GM19455 (cell line): ENCODE results near the gene RAP1GAP2.
"Not testable (repeated sequence)": the region's sequence is repeated elsewhere in the genome, so short reads cannot be mapped to it uniquely, and the experiment has no call there.

ENCODE experiments used
- ATAC-seq: cut with Tn5 transposase; IDR thresholded peaks from one replicate; pipeline ENCODE4 v1.9.1; 2021; ENCODE audit not compliant: unreplicated experiment

Gene RAP1GAP2

GRCh38 chr17:2964028-2964356, 167.8 kb downstream of the RAP1GAP2 start:
- no peak for ATAC-seq

DNA sequence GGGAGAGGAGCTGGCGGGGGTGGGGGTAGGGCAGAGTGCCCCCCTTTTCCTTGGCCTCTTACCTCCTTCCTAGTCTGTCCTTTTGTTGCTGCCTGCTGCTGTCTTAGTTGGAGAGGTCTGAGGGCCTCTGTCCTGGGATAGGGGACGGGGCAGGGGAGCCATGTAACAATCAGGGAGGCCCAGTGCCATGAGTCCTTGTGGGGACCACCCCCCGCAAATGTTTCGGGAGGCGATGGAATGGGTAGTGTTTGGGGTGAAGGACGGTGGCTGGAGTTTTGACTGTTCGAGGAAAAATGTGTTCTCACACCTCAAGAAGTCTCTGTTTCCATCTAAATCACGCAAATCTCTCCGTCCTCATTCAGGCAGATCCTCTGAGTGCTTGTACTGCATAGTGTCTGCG, 168.1 kb downstream of the RAP1GAP2 start:
- no peak for ATAC-seq

DNA sequence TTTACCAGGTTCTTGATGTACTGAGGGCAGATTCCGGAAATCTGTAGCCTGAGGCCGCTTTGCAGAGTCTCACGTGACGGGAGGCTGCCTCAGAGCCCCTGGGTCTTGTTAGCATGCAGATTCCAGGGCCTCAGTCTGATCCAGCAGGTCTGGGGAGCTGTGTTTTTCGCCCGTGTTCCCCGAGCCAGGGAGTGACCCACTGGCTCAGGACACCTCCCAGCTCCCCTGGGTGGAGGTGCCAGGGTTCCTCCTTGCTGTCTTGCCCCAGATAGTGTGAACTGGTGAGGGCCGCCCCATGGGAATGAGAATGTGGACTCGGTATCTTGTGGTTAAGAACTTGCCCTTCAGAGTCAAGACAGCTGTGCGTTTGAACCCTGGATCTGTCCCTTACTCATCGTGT, 168.6 kb downstream of the RAP1GAP2 start:
- no peak for ATAC-seq

- no peak for ATAC-seq
Measured at GRCh38 chr17:2965621-2966595, 169.7 kb downstream of the RAP1GAP2 start.

- no peak for ATAC-seq
Measured at GRCh38 chr17:2967515-2967914, 171.3 kb downstream of the RAP1GAP2 start.

- no peak for ATAC-seq
Measured at GRCh38 chr17:2971851-2972250, 175.6 kb downstream of the RAP1GAP2 start.

DNA sequence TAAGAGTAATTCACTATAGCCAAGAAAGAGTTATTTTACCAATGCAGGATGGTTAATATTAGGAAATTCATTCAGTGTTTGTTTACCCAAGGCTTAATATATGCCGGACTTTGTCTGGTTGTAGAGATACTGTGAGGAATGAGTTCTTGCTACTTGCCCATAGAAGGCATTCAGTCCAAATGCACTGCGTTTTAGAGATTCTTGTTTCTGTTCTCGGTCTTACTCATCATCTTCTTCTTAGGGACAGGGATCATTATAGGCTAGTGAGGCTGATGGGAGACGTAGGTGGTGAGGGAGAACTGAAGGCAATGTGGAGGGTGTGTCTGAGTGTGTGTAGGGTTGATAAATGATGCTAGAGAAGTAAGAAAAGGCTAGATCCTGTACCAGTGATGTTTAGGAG, 176.5 kb downstream of the RAP1GAP2 start:
- no peak for ATAC-seq

GRCh38 chr17:2974347-2974746, 178.1 kb downstream of the RAP1GAP2 start:
- no peak for ATAC-seq

- no peak for ATAC-seq
Measured at GRCh38 chr17:2975469-2975958, 179.3 kb downstream of the RAP1GAP2 start.

GRCh38 chr17:2977157-2977556, 180.9 kb downstream of the RAP1GAP2 start:
- ATAC-seq = no peak

- no peak for ATAC-seq
Measured at GRCh38 chr17:2978116-2978515, 181.9 kb downstream of the RAP1GAP2 start.

DNA sequence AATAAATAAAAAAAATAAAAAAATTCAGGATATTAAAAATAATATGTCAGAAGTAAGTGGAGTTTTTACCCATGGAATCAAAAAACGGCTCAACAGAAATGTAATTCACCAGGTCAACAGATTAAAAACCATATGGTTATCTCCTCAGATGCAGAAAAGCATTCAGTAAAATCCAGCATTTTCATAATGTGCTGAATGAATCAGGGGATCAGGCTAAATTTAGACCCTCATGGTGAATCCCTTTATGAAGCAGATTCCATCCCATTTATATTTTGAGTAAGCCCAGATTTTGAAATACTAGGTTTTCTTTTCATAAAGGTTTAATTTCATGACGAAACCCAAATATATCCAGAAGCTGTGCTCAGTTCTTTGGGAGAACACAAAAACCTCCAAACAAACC, 182.8 kb downstream of the RAP1GAP2 start:
- no peak for ATAC-seq

DNA sequence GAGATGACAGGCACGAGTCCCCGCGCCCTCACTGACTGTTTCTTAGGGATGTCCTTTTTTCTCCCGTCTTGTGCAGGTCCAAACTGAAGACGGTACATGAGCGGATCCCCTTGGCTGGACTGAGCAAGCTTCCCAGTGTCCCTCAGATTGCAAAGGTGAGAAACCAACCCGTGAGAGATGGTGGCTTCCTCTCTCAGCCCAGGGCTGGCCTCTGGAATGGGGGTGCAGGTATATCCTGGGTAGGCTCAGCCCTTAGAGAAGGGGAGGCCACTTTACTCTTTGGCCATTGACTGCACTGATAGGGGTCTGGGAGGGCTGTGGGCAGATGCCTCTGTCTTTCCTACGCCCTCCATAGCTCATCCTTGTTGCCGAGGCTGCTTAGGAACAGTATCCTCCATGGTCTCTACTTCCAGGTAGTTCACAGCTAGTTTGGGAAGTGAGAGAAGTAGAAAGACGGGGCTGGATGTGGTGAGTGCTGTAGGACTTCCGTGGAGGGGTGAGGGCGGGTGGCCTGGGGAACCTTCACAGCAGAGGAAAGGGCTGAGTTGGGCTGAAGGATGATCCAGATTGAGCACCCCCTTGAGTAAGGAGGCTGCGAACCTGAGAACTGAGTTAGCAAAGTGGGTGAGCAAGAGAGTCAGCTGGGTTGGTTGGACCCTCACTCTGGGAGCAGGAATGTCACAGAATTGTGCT, 184.1 kb downstream of the RAP1GAP2 start:
- ATAC-seq = no peak

DNA sequence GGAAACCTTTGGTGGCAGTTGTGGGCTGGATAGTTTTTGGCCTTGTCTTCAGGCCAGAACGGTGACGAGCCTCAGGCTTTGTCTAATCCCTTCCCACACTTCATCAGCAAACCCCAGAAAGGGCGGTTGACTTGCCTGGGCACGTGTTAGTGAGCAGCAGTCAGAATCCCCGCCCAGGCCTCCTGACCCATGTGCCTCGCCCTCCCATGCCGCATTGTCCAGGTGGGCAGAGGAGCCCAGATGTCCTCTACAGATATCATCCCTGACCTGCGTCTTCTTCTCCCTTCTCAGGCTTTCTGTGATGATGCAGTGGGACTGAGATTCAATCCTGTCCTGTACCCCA, 184.6 kb downstream of the RAP1GAP2 start:
- ATAC-seq = no peak

DNA sequence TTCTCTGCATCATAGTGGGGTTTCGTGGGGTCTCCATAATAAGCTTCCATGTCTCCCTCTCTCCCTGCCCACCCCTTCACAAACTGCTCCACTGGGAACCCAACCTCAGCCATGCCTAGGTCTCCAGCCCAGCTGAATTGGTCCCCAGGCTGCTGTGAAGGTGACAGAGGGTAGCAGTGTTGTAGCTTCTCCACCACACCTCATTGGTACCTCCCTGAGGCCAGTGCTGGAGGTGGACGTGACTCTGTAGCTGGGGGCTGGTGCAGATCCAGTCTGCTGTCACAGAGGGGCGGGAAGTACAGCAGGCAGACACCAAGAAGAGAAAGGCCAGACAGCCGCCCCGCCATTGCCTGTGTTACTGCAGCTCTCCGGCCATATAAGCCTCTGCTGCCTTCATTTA, 185.1 kb downstream of the RAP1GAP2 start:
- ATAC-seq = no peak

- ATAC-seq = no peak
Measured at GRCh38 chr17:2982854-2983253, 186.6 kb downstream of the RAP1GAP2 start.

GRCh38 chr17:2983255-2983654, 187.0 kb downstream of the RAP1GAP2 start:
- ATAC-seq = no peak

DNA sequence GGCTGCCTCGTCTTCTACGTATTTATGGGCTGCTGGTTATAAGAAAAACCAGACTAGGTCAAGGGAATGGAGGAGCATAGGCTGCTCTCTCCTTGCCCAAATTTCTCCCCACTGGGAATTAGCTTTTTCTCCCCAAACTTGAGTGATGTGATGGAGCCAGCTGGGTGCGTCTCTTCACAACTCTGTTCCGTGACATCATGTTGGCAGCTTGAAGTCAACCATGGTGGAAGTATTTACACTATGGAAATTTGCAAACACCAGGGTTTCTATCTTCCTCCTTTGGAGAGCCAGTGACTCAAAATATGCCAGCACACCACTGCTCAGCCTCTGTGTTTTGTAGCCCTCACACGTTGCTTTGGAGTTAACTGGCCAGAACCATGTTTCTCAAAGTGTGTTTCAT, 189.1 kb downstream of the RAP1GAP2 start:
- ATAC-seq = no peak

DNA sequence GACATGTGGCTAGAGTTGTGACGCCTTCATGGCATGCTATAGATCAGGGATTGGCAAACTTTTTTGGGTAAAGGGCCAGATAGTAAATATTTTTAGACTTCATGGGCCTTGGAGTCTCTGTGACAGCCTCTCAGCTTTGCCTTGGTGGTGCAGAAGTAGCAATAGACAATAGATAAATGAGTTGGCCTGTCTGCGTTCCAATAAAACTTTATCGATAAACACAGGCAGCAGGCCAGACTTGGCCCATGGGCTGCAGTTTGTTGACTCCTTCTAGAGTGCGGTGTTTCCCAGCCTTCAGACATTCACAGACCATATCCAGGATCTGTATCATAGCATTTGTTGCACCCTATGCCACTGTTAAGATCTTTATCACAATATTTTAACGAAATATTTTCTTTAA, 190.7 kb downstream of the RAP1GAP2 start:
- no peak for ATAC-seq

- not testable (repeated sequence) for ATAC-seq
Measured at GRCh38 chr17:2989396-2989795, 193.2 kb downstream of the RAP1GAP2 start.

- ATAC-seq = no peak
Measured at GRCh38 chr17:2989855-2990254, 193.6 kb downstream of the RAP1GAP2 start.

- ATAC-seq = no peak
Measured at GRCh38 chr17:2990396-2990795, 194.2 kb downstream of the RAP1GAP2 start.
